Skeletal muscle tissue (tissue), 4 donors: ENCODE data around the gene SERAC1. TPM values are rescaled to one million over a fixed set of nuclear protein-coding genes. Genes with fewer than 3 reads are reported as not detected.
A peak's percentile ranks its signal among the peaks of the same experiment; 100 is the strongest.
"Not testable (repeated sequence)": the region's sequence is repeated elsewhere in the genome, so short reads cannot be mapped to it uniquely, and the experiment has no call there.

Source experiments
- H3K27ac ChIP-seq: one replicate; pipeline ENCODE4 v1.7.0; 2013; ENCODE audit warnings: mild to moderate bottlenecking, low read depth, low read length, inconsistent platforms
- H3K27me3 ChIP-seq, 3 donors: one replicate each; pipeline ENCODE4 v1.7.0; 2013; ENCODE audit warnings: low read length in 3 of 3; ENCODE audit not compliant: control insufficient read depth in 3 of 3, insufficient read depth in 3 of 3
- H3K36me3 ChIP-seq, 3 donors: one replicate each; pipeline ENCODE4 v1.7.0; 2013; ENCODE audit warnings: low read length in 3 of 3; ENCODE audit not compliant: control insufficient read depth in 3 of 3, insufficient read depth in 3 of 3
- H3K4me1 ChIP-seq, 3 donors: one replicate each; pipeline ENCODE4 v1.7.0; 2013; ENCODE audit warnings: low read length in 3 of 3, mild to moderate bottlenecking in 3 of 3; ENCODE audit not compliant: control insufficient read depth in 3 of 3, insufficient read depth in 3 of 3
- H3K4me3 ChIP-seq, 3 donors: one replicate each; pipeline ENCODE4 v1.7.0; 2013; ENCODE audit warnings: low read length in 3 of 3
- H3K9ac ChIP-seq, 3 donors: one replicate each; pipeline ENCODE4 v1.7.0; 2013; ENCODE audit warnings: low read length in 3 of 3, mild to moderate bottlenecking in 3 of 3, moderate library complexity in 2 of 3, low read depth in 1 of 3
- H3K9me3 ChIP-seq, 3 donors: one replicate each; pipeline ENCODE4 v1.7.0; 2013; ENCODE audit warnings: low read length in 3 of 3; ENCODE audit not compliant: control insufficient read depth in 3 of 3
- total RNA-seq: library from RNA; depleted of rRNA; stranded (reverse); fragments of >200 nt; gene quantifications from one replicate; pipeline ENCODE4 v1.2.3, GENCODE V29; 2014
- donor health status: Osteomylitis.

Gene SERAC1
- total RNA-seq, 1 donor from 2014 or later: 6.8 TPM

DNA sequence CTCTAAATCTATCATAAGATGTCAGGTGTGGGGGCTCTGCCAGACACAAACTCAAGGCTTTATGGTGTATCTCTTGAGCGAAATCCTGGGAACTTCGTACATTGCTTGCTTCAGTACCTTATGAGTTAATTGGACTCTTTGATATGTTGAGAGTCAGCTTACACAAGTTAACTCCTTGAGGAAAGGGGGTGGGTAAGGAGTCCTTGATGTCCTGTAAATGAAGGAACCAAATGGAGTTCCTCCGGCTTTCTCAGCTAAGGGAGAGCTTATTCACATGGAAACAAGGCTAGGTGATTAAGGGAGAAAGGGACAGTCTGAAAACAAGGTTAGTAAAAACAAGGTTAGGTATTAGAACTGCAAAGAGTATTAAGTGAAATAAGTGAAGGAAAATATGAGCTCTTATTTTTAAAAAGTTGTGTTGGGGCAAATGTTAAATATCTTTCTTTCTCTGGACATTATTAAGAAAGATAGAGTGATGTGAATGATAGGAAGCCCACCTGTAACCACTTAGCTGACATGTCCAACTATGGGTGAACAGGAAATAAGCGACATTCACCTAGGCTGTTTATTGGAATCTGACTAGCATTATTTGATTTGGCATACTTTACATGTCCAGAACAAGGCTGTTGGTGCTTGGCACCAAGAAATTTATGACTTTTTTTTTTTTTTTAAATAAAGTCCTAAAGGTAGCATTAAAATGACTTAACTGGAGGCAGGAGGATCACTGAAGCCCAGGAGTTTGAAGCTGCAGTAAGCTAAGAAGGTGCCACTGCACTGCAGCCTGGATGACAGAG is 26.6 kb upstream of the SERAC1 start:
- Histone ChIP-seq H3K27ac (no peak overlapping the region), H3K4me1 (no peaks in the 10 kb centered on the region), H3K9me3 (no peaks in the 10 kb centered on the region)

DNA sequence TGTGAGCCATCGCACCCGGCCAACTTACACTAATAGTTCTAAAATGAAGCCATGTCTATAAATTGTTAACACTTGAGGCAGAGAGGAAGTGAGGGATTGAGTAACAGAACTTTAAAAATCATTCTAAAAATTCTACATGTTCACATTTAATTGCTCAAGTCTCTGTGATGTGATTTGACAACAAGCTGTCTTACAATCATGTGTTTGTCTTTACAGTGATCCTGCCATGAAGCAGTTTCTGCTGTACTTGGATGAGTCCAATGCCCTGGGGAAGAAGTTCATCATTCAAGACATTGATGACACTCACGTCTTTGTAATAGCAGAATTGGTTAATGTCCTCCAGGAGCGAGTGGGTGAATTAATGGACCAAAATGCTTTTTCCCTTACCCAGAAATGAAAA is 23.7 kb upstream of the SERAC1 start:
- H3K36me3 ChIP-seq: peaks cover 3 to 15% (median 8%) of the 10 kb centered on the region in 3 donors
- H3K9ac ChIP-seq: no peak overlapping the region
- H3K27ac ChIP-seq: no peak overlapping the region
- no peaks in the 10 kb centered on the region for H3K27me3 ChIP-seq
- H3K4me3 ChIP-seq: no peak overlapping the region
- no peaks in the 10 kb centered on the region for H3K4me1 ChIP-seq
- no peaks in the 10 kb centered on the region for H3K9me3 ChIP-seq

More for the DNA sequence above, 26.6 kb upstream of the SERAC1 start:
- no peak overlapping the region for H3K9ac ChIP-seq
- no peak overlapping the region for H3K4me3 ChIP-seq
- no peaks in the 10 kb centered on the region for H3K27me3 ChIP-seq
- H3K36me3 ChIP-seq: peaks cover 0 to 8% (median 8%) of the 10 kb centered on the region in 3 donors

DNA sequence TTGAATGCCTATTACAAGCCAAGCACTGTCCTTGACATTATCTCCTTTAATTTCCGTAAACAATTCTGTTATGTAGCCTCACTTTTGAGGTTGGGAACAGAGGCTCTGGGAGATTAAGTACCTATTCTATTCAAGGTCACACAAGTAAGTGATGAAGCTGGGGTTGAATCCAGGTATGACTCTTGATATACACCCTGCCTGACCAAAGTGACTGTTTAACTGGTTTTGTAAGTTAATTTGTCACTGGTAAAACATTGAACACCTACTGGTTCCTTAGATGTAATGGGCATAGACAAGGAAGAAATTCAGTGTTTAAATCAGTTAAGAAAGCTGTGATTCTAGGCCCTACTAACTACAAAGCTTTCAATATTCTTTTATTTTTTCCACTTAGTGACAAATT is 23.0 kb upstream of the SERAC1 start:
- Histone ChIP-seq H3K9ac (no peak overlapping the region), H3K27me3 (no peaks in the 10 kb centered on the region), H3K9me3 (no peaks in the 10 kb centered on the region), H3K27ac (no peak overlapping the region), H3K36me3 (peaks cover 3 to 15% (median 8%) of the 10 kb centered on the region in 3 donors), H3K4me1 (no peaks in the 10 kb centered on the region), H3K4me3 (no peak overlapping the region)

DNA sequence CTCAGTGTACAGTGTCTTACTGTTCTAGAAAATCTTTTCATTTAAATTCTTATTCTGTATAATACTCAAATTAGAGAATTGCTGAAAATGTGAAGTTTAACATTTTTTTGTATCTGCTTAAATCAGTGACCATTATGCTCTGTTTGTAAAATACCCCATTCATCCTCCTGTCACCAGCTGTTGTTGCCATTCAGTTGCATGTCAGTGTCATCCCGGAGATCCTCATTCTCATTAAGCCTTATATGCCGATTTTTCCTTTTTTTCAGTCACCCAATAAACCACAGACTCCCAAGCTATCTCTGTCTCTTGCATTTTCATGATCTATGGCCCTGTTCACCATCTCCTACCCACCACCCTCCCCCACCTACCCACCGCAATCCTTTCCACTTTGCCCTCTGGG is 20.5 kb upstream of the SERAC1 start:
- Histone ChIP-seq H3K9me3 (no peaks in the 10 kb centered on the region), H3K27me3 (no peaks in the 10 kb centered on the region), H3K9ac (no peak overlapping the region), H3K4me3 (no peak overlapping the region), H3K36me3 (peaks cover 3 to 15% (median 8%) of the 10 kb centered on the region in 3 donors), H3K27ac (no peak overlapping the region), H3K4me1 (no peaks in the 10 kb centered on the region)

DNA sequence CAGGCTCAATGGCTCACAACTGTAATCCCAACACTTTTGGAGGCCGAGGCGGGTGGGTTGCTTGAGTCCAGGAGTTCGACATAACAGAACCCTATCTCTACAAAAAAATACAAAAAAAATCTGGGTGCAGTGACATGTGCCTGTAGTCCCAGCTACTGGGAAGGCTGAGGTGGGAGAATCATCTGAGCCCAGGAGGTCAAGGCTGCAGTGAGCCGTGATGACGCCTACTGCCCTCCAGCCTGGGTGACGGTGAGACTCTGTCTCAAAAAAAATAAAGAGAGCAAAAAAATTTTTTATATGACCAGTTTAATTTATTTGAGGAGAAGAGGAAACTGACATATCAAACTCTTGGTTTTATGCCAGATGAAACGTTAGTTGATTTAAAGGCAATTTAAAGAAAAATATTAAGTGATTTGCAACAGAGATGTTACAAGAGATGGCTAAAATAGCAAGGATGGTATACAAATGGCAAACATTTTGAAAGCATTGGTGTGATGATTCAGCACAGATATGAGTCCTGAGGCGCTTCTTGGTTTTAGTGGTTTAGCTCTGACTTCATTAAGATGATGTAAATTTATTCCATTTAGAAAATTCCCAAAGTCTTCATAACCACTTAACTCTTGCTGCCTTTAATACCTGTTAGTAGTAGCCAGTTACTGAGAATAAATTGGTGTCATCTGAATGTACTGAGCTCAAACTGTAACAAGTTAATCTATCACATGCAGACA is 17.8 kb upstream of the SERAC1 start:
- no peaks in the 10 kb centered on the region for H3K4me1 ChIP-seq
- H3K27me3 ChIP-seq: no peaks in the 10 kb centered on the region
- H3K9ac ChIP-seq: no peak overlapping the region
- H3K4me3 ChIP-seq: no peak overlapping the region
- H3K27ac ChIP-seq: no peak overlapping the region
- H3K9me3 ChIP-seq: no peaks in the 10 kb centered on the region
- peaks cover 0 to 7% (median 3%) of the 10 kb centered on the region in 3 donors for H3K36me3 ChIP-seq

DNA sequence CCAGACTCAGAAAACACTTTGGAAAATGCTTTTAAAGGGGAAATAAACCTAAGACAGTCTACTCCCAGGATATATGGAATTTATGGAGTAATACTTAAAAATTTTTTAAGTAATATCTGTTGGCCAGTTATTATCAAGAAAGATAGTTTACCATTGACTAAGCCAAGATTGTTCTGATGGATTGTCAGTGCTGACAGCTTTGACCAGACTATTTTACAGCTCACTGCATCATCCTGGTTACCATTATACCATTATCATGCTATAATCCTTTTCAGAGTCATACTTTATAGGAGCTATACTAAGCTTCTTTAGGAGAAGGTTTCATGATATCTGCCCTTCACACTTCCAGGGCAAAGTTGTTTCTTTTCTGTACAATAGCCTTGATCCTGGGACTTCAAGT is 16.5 kb upstream of the SERAC1 start:
- H3K36me3 ChIP-seq: peaks cover 0 to 6% (median 3%) of the 10 kb centered on the region in 3 donors
- no peak overlapping the region for H3K27ac ChIP-seq
- no peak overlapping the region for H3K9ac ChIP-seq
- no peaks in the 10 kb centered on the region for H3K4me1 ChIP-seq
- no peak overlapping the region for H3K4me3 ChIP-seq
- H3K27me3 ChIP-seq: no peaks in the 10 kb centered on the region
- H3K9me3 ChIP-seq: no peaks in the 10 kb centered on the region

DNA sequence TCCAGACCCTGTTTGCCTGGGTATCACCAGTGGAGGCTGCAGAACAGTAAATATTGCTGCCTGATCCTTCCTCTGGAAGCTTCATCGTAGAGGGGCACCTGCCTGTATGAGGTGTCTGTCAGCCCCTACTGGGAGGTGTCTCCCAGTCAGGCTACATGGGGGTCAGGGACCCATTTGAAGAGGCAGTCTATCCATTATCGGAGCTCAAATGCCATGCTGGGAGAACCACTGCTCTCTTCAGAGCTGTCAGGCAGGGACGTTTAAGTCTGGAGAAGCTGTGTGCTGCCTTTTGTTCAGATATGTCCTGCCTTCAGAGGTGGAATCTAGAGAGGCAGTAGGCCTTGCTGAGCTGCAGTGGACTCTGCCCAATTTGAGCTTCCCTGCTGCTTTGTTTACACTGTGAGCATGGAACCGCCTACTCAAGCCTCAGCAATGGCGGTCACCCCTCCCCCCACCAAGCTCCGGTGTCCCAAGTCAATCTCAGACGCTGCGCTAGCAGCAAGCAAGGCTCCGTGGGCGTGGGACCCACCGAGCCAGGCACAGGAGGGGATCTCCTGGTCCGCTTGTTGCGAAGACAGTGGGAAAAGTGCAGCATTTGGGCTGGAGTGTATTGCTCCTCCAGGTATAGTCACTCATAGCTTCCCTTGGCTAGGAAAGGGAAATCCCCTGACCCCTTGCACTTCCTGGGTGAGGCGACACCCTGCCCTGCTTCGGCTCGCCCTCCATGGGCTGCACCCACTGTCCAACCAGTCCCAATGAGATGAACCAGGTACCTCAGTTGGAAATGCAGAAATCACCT is 15.3 kb upstream of the SERAC1 start:
- not testable (repeated sequence) for H3K27ac ChIP-seq, H3K27me3 ChIP-seq, H3K36me3 ChIP-seq, H3K4me3 ChIP-seq, H3K9ac ChIP-seq, H3K9me3 ChIP-seq, H3K4me1 ChIP-seq

DNA sequence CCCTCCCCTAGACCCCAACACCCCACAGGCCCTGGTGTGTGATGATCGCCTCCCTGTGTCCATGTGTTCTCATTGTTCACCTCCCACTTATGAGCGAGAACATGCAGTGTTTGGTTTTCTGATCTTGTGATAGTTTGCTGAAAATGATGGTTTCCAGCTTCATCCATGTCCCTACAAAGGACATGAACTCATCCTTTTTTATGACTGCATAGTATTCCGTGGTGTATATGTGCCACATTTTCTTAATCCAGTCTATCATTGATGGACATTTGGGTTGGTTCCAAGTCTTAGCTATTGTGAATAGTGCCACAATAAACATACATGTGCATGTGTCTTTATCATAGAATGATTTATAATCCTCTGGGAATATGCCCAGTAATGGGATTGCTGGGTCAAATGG is 9.7 kb upstream of the SERAC1 start:
- not testable (repeated sequence) for H3K9me3 ChIP-seq, H3K9ac ChIP-seq, H3K27me3 ChIP-seq, H3K27ac ChIP-seq, H3K36me3 ChIP-seq, H3K4me3 ChIP-seq
- peaks cover 5 to 11% (median 7%) of the 10 kb centered on the region in 3 donors for H3K4me1 ChIP-seq

DNA sequence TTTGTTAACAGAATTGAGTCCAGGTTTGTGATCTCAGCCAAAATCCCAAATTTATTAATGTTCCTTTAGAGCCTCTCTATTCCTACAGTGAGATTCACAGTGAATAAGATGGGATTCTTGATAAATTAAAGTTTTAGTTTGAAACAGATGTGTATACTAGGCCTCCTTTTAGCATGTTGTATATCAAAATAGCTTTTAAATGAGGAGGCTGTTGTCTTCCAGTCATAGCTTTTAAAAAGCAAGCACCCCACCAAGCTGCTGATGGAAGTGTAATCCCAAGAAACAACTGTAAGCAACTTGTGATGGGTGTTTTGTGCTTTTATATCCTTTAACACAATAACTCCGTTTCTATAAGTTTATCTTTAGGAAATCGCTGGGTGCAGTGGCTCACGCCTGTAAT is 7.0 kb upstream of the SERAC1 start:
- peaks cover 8 to 14% (median 10%) of the 10 kb centered on the region in 3 donors for H3K4me1 ChIP-seq
- H3K9me3 ChIP-seq: no peaks in the 10 kb centered on the region
- H3K4me3 ChIP-seq: no peak overlapping the region
- no peak overlapping the region for H3K9ac ChIP-seq
- peak overlapping the region; percentile 28 for H3K27ac ChIP-seq
- no peaks in the 10 kb centered on the region for H3K27me3 ChIP-seq
- H3K36me3 ChIP-seq: peaks cover 2% of the 10 kb centered on the region in 3 donors
